K562 (cell line): ENCODE measurements around the gene PPP6C. TPM values are rescaled to one million over a fixed set of nuclear protein-coding genes. Genes with fewer than 3 reads are reported as not detected.
A peak's percentile ranks its signal among the peaks of the same experiment; 100 is the strongest.

ENCODE experiments used
- ARID3B ChIP-seq: fragments of 250-450 bp; sonication (Bioruptor Pico); IDR thresholded peaks from 2 replicates; pipeline ENCODE4 v1.4.0; 2020; ENCODE audit warnings: borderline replicate concordance
- C11orf30 ChIP-seq: fragments of 450-650 bp; IDR thresholded peaks from 2 replicates; pipeline ENCODE4 v1.6.1; 2016; ENCODE audit warnings: low read depth, mild to moderate bottlenecking
- CBFA2T3 ChIP-seq: fragments of 450-650 bp; IDR thresholded peaks from 2 replicates; pipeline ENCODE4 v1.6.1; 2017
- HMGN3 ChIP-seq: IDR thresholded peaks from 2 replicates; pipeline ENCODE4 v1.6.1; 2011; ENCODE audit warnings: borderline replicate concordance, low read depth, mild to moderate bottlenecking, mixed read lengths, low read length; ENCODE audit not compliant: insufficient read length; ENCODE audit errors: extremely low read depth
- MEIS2 ChIP-seq: fragments of 450-650 bp; IDR thresholded peaks from 2 replicates; pipeline ENCODE4 v1.6.1; 2014; ENCODE audit warnings: mild to moderate bottlenecking; ENCODE audit not compliant: partially characterized antibody
- MTF1 ChIP-seq: fragments of 250-450 bp; sonication (Bioruptor Pico); IDR thresholded peaks from 2 replicates; pipeline ENCODE4 v1.9.0; 2021; ENCODE audit warnings: moderate library complexity, mild to moderate bottlenecking, inconsistent platforms, borderline replicate concordance
- MXD1 ChIP-seq: fragments of 250-450 bp; sonication (Bioruptor Pico); IDR thresholded peaks from 2 replicates; pipeline ENCODE4 v1.8.0; 2021; ENCODE audit warnings: borderline replicate concordance, mild to moderate bottlenecking, moderate library complexity; ENCODE audit not compliant: poor library complexity, severe bottlenecking
- MYNN ChIP-seq, 2 experiments: sonication (generic); formaldehyde crosslinking in 1 of 2; IDR thresholded peaks; 2 replicates each; pipeline versions ENCODE4 v1.5.0 to v1.6.1; 2016 to 2020; ENCODE audit warnings: antibody characterized with exemption in 1 of 2, missing genetic modification reagents in 1 of 2
- RAD21 ChIP-seq, 2 experiments: fragments of 250-450 bp in 1 of 2; fragments of 450-650 bp in 1 of 2; sonication (Bioruptor Pico) in 1 of 2; formaldehyde crosslinking in 1 of 2; IDR thresholded peaks in 1 of 2; conservative IDR thresholded peaks in 1 of 2; 2 replicates each; pipeline versions ENCODE4 v1.4.0 to v1.8.0; 2020 to 2022; ENCODE audit warnings: mild to moderate bottlenecking in 2 of 2, moderate library complexity in 1 of 2
- SMARCA4 ChIP-seq: fragments of 450-650 bp; IDR thresholded peaks from 2 replicates; pipeline ENCODE4 v1.6.1; 2016
- SPI1 ChIP-seq: IDR thresholded peaks from 2 replicates; pipeline ENCODE4 v1.6.1; 2011; ENCODE audit warnings: low read depth, low read length, control low read depth, borderline replicate concordance
- TEAD4 ChIP-seq, 2 experiments: sonication (generic) in 1 of 2; formaldehyde crosslinking in 1 of 2; IDR thresholded peaks; 2 replicates each; pipeline versions ENCODE4 v1.6.1 to v1.8.0; 2012 to 2022; ENCODE audit warnings: borderline replicate concordance in 1 of 2, inconsistent platforms in 1 of 2, low read length in 1 of 2, mild to moderate bottlenecking in 1 of 2, missing genetic modification reagents in 1 of 2
- ZBTB34 ChIP-seq: fragments of 250-450 bp; sonication (Bioruptor Pico); IDR thresholded peaks from 2 replicates; pipeline ENCODE4 v1.8.0; 2021; ENCODE audit warnings: mild to moderate bottlenecking, moderate library complexity
- ZC3H8 ChIP-seq: fragments of 450-650 bp; IDR thresholded peaks from 2 replicates; pipeline ENCODE4 v1.6.1; 2017
- ZFX ChIP-seq: sonication (generic); formaldehyde crosslinking; IDR thresholded peaks from 2 replicates; pipeline ENCODE4 v1.8.0; 2022; ENCODE audit warnings: mild to moderate bottlenecking, missing genetic modification reagents, moderate library complexity
- ZNF444 ChIP-seq: fragments of 250-450 bp; sonication (Bioruptor Pico); IDR thresholded peaks from 2 replicates; pipeline ENCODE4 v1.4.0; 2020; ENCODE audit warnings: mild to moderate bottlenecking, moderate library complexity
- polyA plus RNA-seq, 8 experiments: library from polyadenylated mRNA; depleted of rRNA in 4 of 8; stranded (reverse) in 5 of 8; unstranded in 3 of 8; fragments of >200 nt; fragmentation: Nextera tagmentation in 2 of 8; fragmentation: Illumina TruSeq in 1 of 8; extraction: Ambion mirVana in 2 of 8; extraction: Trizol in 1 of 8; gene quantifications; 2 replicates each; pipeline versions ENCODE4 v1.2.1 to v1.2.3, GENCODE V29; 2011 to 2014; ENCODE audit warnings: inconsistent platforms in 1 of 8, missing spikeins in 1 of 8
- total RNA-seq, 7 experiments: library from RNA; depleted of rRNA in 6 of 7; stranded (reverse); fragments of >200 nt in 6 of 7; fragmentation: Illumina TruSeq in 2 of 7; extraction: Trizol in 2 of 7; gene quantifications; 2 replicates each; pipeline versions ENCODE4 v1.2.1 to v1.2.3, GENCODE V29; 2011 to 2021; ENCODE audit warnings: low replicate concordance in 1 of 7
- TF ChIP-seq, protein P1 (sequence below): fragments of 450-650 bp; IDR thresholded peaks from 2 replicates; pipeline ENCODE4 v1.6.1; 2016
- TF ChIP-seq, protein P2 (sequence below): fragments of 250-450 bp; sonication (Bioruptor Pico); IDR thresholded peaks from 2 replicates; pipeline ENCODE4 v1.5.0; 2021
- TF ChIP-seq, protein P3 (sequence below): fragments of 450-650 bp; IDR thresholded peaks from 2 replicates; pipeline ENCODE4 v1.7.1; 2018; ENCODE audit warnings: mild to moderate bottlenecking, low read depth; ENCODE audit not compliant: partially characterized antibody

Gene PPP6C
- total and polyA plus RNA-seq, 9 of the 15 experiments (the other 6 are each of a cell fraction or from before 2014, with no cell fraction given): 18.8 to 44.8 (median 38.3) TPM

DNA sequence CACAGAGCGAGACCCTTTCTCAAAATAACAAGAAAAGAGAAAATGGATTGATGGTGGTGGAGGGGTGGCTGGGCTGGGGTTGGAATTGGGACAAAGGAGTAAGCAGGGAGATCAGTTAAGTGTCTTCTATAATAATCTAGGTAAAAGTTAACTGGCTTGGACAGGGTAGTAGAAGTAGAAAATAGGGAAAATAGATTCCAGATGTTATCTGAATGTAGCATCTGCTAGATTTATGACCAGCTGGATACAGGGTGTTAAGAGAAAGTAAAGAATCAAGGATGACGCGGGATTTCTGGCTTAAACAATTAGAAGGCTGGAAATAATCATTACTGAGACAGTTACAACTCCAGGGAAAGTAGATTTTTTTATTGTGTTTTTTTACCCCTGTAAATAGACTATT is 13.0 kb downstream of the PPP6C start (continued):
- peak; percentile 49; the same call in 1 of the 2 replicates for TF ChIP-seq C11orf30
- no peak for TF ChIP-seq HMGN3
- no peak for TF ChIP-seq ZFX
- no peak for TF ChIP-seq ARID3B
- TF ChIP-seq SMARCA4: peak; percentile 29; the same call in 1 of the 2 replicates
- TF ChIP-seq ZNF444 (CRISPR knock-in tag): no peak
- no peak for TF ChIP-seq ZC3H8
- TF ChIP-seq, protein P1, sequence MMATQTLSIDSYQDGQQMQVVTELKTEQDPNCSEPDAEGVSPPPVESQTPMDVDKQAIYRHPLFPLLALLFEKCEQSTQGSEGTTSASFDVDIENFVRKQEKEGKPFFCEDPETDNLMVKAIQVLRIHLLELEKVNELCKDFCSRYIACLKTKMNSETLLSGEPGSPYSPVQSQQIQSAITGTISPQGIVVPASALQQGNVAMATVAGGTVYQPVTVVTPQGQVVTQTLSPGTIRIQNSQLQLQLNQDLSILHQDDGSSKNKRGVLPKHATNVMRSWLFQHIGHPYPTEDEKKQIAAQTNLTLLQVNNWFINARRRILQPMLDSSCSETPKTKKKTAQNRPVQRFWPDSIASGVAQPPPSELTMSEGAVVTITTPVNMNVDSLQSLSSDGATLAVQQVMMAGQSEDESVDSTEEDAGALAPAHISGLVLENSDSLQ: peak; percentile 81
- no peak for TF ChIP-seq MTF1 (CRISPR knock-in tag)
- TF ChIP-seq MXD1: no peak
- peak; percentile 91 for TF ChIP-seq MEIS2
- no peak for TF ChIP-seq RAD21 (CRISPR knock-in tag; conservative IDR thresholded peaks at IDR 0.05 in 1 of 2, IDR thresholded peaks at IDR 0.05 in 1 of 2)
- no peak for TF ChIP-seq ZBTB34 (CRISPR knock-in tag)
- TF ChIP-seq CBFA2T3: peak; percentile 61
- TF ChIP-seq, protein P2, sequence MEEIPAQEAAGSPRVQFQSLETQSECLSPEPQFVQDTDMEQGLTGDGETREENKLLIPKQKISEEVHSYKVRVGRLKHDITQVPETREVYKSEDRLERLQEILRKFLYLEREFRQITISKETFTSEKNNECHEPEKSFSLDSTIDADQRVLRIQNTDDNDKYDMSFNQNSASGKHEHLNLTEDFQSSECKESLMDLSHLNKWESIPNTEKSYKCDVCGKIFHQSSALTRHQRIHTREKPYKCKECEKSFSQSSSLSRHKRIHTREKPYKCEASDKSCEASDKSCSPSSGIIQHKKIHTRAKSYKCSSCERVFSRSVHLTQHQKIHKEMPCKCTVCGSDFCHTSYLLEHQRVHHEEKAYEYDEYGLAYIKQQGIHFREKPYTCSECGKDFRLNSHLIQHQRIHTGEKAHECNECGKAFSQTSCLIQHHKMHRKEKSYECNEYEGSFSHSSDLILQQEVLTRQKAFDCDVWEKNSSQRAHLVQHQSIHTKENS (CRISPR knock-in tag): no peak
- no peak for TF ChIP-seq TEAD4 (IDR thresholded peaks at IDR 0.05; ENCODE audit: low read length)
- no peak for TF ChIP-seq TEAD4 (CRISPR knock-in tag; IDR thresholded peaks at IDR 0.05; ENCODE audit: borderline replicate concordance)
- no peak for TF ChIP-seq MYNN (IDR thresholded peaks at IDR 0.05)
- TF ChIP-seq MYNN (CRISPR knock-in tag; IDR thresholded peaks at IDR 0.05): no peak
- TF ChIP-seq, protein P3, sequence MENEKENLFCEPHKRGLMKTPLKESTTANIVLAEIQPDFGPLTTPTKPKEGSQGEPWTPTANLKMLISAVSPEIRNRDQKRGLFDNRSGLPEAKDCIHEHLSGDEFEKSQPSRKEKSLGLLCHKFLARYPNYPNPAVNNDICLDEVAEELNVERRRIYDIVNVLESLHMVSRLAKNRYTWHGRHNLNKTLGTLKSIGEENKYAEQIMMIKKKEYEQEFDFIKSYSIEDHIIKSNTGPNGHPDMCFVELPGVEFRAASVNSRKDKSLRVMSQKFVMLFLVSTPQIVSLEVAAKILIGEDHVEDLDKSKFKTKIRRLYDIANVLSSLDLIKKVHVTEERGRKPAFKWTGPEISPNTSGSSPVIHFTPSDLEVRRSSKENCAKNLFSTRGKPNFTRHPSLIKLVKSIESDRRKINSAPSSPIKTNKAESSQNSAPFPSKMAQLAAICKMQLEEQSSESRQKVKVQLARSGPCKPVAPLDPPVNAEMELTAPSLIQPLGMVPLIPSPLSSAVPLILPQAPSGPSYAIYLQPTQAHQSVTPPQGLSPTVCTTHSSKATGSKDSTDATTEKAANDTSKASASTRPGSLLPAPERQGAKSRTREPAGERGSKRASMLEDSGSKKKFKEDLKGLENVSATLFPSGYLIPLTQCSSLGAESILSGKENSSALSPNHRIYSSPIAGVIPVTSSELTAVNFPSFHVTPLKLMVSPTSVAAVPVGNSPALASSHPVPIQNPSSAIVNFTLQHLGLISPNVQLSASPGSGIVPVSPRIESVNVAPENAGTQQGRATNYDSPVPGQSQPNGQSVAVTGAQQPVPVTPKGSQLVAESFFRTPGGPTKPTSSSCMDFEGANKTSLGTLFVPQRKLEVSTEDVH: no peak
- TF ChIP-seq SPI1: no peak
